Pericardium fibroblast (primary cell): Measurements from ENCODE around the gene OR4K14. TPM values are rescaled to one million over a fixed set of nuclear protein-coding genes. Genes with fewer than 3 reads are reported as not detected.

Source experiments
- total RNA-seq: library from RNA; depleted of rRNA; stranded (reverse); fragments of >200 nt; gene quantifications from 2 replicates; pipeline ENCODE4 v1.2.3, GENCODE V29; 2015

OR4K14 gene
- total RNA-seq: not detected in 2 replicates

GRCh38 chr14:20019257-20019865 is at the start of gene OR4K14:
Gene OR4K14 (minus strand): TSS chr14:20019307. CDS start chr14:20015193, 4,114 bp downstream.

GRCh38 chr14:20059745-20060144 is 40.6 kb upstream of the OR4K14 start, which contains the start of gene OR4L1:
Gene OR4L1 (plus strand): TSS chr14:20060045. CDS start chr14:20060045, 0 bp downstream.

GRCh38 chr14:20035938-20036337 is 16.8 kb upstream of the OR4K14 start, which contains the start of gene OR4K13:
Gene OR4K13 (minus strand): TSS chr14:20036038. CDS start chr14:20034758, 1,280 bp downstream.

GRCh38 chr14:20001863-20002262 is 17.2 kb downstream of the OR4K14 start, which contains the start of gene OR4Q2:
Gene OR4Q2 (plus strand): TSS chr14:20002163.

GRCh38 chr14:19975291-19975690 is 43.8 kb downstream of the OR4K14 start, which contains the start of gene OR4K15:
Gene OR4K15 (plus strand): TSS chr14:19975591. CDS start chr14:19975591, 0 bp downstream.

Other genes with a start within 250 kb of the OR4K14 start
- not detected in 2 replicates for gene OR4M1, start 245.8 kb downstream of the OR4K14 start, total RNA-seq
- not detected in 2 replicates for gene OR4N2, start 215.5 kb downstream of the OR4K14 start, total RNA-seq
- not detected in 2 replicates for gene OR4K2, start 144.2 kb downstream of the OR4K14 start, total RNA-seq
- not detected in 2 replicates for gene OR4K5, start 98.7 kb downstream of the OR4K14 start, total RNA-seq
- not detected in 2 replicates for gene OR4K1, start 88.4 kb downstream of the OR4K14 start, total RNA-seq
- gene OR4K15, start 43.7 kb downstream of the OR4K14 start, total RNA-seq: not detected in 2 replicates
- gene OR4Q2, start 17.1 kb downstream of the OR4K14 start, total RNA-seq: not detected in 2 replicates
- not detected in 2 replicates for gene OR4K13, start 16.7 kb upstream of the OR4K14 start, total RNA-seq
- gene OR4L1, start 40.7 kb upstream of the OR4K14 start, total RNA-seq: not detected in 2 replicates
- gene OR4K17, start 91.4 kb upstream of the OR4K14 start, total RNA-seq: not detected in 2 replicates
- not detected in 2 replicates for gene OR4N5, start 119.5 kb upstream of the OR4K14 start, total RNA-seq
- not detected in 2 replicates for gene OR11G2, start 171.6 kb upstream of the OR4K14 start, total RNA-seq
- gene OR11H6, start 204.4 kb upstream of the OR4K14 start, total RNA-seq: not detected in 2 replicates
- gene OR11H7, start 209.7 kb upstream of the OR4K14 start, total RNA-seq: not detected in 2 replicates
- gene OR11H4, start 220.0 kb upstream of the OR4K14 start, total RNA-seq: not detected in 2 replicates